Bone marrow (tissue), 2 donors: ENCODE results near the gene LRRC27.
"Not testable (repeated sequence)": the region's sequence is repeated elsewhere in the genome, so short reads cannot be mapped to it uniquely, and the experiment has no call there.

Experiments used
- DNase-seq, 2 donors: peaks; one replicate each; lab custom pipeline; 2025; lab: John Stamatoyannopoulos, UW

Gene LRRC27

GRCh38 chr10:132374612-132375011, 42.6 kb downstream of the LRRC27 start:
- no peak for DNase-seq

DNA sequence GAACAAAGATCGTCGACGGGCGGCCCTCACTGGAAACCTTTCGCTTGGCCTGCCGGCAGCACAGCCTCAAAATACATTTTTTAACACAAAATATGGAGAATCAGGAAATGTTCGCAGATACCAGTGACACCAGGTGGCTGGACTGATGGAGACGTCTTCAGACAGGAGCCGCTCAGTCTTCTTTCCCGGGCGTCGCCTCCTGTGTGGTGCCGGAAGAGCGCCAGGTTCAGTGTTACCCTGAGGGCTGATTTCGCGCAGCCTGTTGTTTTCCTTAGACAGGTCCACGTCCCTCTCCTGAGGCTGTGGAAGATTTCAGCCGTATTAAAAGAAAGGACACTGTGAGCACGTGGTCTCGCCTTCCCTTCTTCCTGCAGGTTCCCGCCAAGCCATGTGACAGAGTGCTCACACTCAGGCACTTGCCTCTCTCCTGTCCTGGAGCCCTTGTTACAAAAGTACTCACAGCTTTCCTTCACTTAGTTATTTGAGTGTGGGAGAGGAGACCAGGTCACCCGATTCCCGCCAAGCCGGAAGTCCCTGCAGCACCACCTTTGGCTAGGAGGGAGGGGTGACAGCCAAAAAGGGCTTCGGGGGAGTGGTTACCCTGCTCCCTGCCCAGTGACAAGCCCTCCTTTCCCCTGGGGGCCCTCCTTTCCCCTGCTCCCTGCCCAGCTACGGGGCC, 43.3 kb downstream of the LRRC27 start:
- DNase-seq: no peak

- no peak for DNase-seq
Measured at GRCh38 chr10:132375795-132376297, 43.9 kb downstream of the LRRC27 start.

DNA sequence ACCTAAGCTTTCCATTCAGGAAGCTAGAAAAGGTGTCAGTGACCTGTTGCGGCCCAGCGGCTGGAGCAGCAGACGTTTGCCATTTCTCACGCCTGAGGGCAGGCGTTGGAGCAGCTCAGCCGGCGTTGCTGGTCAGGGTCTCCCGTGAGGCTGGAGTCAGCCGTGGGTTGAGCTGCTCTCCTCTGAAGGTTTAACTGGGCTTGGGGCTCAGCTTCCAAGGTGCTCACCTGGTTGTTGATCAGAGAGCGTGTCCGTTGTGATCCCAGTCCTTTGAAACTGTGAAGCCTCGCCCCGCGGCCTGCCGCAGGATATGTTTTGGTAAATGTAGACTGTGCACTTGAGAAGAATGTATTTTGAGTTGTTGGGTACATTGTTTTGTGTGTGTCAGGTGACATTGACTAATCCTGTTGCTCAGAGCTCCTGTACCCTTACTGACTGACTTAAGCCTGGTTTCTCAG, 44.4 kb downstream of the LRRC27 start:
- no peak for DNase-seq

DNA sequence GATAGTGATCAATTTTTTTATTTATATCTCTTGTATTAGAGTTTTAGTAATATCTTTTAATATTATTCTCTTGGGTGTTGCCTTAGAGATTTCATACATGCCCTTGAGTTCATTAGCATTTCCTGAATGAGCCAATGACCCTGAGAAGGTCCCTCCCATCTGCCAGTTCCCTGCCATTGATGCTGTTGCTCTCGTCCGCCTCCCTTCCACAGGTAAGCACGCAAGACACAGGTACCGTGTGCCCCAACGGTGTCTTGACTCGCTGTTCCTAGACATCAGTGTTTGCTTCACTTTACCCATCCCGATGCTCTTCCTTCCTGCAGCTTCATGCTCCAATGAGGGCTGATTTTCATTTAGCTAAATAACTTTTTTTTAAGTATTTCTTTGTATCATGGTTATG, 45.3 kb downstream of the LRRC27 start:
- no peak for DNase-seq

GRCh38 chr10:132379026-132379425, 47.0 kb downstream of the LRRC27 start:
- DNase-seq: not testable (repeated sequence)

DNA sequence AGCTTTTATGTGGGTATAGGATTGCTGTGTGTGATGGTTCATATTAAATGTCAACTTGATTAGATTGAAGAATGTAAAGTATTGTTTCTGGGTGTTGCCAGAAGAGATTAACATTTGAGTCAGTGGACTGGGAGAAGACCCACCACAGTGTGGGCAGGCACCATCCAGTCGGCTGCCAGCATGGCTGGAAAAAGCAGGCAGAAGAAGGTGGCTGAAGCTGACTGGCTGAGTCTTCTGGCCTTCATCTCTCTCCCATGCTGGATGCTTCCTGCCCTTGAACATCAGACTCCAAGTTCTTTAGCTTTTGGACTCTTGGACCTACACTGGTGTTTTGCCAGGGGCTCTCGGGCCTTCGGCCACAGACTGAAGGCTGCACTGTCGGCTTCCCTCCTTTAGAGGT, 49.0 kb downstream of the LRRC27 start:
- not testable (repeated sequence) for DNase-seq

DNA sequence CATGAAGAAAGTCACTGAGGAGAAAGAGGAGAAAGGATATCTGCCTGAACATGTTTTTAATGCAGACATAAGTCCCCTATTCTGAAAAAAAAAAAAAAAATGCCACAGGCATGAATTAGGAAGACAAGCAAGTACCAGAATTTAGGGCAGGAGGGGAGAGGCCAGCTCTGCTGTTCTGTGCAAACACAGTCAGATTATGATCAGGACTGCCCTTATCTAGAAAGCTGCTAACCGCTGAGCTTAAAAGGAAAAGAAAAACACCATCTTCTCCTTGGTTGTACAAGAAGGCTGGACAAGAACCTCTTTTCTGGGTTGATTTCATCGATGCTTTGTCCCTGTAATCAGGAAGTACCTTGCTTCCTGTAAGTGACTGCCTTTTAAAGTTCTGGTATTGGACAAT, 49.7 kb downstream of the LRRC27 start:
- no peak for DNase-seq

DNA sequence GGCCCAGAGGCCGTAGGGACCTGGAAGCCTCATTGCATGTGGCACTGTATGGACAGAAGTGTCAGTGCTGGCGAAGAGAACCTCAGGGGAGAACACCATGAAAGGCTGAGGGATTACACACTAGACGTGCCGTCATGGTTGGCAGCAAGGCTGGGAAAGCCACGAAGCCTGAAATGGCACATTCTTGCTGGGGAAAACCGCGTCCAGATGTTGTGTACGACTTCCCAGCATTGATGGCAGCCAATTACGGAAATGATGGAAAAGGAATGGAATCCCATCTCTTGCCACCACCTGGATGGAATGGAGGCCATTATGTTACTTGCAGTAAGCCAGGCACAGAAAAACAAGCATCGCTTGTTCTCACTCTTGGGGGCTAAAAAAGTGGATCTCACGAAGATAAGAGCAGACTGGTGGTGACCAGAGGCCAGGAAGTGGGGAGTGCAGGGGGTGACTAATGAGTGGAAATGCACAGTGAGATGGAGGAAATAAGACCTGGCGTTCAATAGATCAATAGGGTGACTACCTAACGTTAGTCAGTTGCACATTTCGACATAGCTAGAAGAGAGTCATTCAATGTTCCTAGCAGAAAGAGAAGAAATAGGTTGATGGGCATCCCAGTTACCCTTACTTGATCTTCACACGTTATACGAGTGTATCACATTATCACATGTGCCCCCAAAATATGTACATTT, 50.4 kb downstream of the LRRC27 start:
- DNase-seq: no peak

- no peak for DNase-seq
Measured at GRCh38 chr10:132383101-132383500, 51.1 kb downstream of the LRRC27 start.

DNA sequence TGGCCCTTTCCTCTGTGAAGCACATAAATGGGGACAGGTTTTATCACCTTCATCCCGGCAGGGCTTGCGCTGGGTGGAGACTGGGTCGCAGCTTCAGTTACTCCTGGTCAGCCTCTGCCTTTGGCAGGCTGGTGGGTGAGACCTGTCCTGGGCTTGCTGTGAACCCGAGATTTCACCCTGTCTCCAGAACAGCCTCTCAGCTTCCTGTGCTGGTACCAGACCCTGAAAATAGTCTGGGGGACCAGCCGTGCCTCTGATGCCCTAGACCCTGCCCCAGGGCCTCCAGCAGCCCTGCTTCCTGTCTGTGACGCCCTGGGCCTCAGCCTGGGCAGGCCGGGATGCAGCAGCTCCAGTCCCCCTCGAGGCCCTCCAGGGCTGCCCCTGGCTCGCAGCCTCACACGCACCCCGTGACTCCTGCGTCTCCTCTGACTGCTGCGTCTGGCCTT, 51.8 kb downstream of the LRRC27 start:
- no peak for DNase-seq

DNA sequence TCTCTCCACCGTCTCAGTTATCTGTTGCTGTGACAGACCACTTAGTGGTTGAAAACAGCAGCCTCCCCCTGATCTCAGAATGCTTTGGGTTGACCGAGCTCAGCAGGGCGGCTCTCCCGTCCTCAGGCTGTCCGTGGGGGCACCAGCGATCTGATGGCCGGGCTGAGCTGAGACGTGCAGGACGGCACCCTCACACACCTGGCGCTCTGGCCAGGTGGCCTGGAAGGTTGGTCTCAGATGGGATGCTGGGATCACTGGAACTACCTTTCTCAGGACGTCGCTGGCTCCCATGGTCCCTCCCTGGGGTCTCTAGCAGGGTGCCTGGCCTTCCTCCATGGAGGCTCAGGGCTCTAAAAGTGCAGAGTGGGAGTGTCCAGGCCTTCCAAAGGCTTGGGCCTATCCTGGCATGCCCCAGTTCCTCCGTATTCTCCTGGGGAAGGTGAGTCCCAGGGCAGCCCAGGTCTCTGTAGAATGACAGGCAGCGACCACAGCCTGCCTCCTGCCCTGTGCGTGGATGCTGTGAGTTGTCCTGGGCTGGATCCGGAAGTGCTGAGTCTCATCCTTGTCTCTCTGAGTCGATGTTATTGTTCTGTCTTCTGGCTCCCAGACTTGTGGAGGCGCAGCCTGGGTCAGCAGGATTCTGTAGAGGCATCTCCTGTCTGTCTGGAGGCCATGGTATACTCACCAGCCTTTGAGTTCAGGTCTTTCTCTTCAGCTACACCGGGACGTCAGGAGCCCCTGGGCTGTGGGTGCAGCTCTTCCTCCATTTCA, 52.8 kb downstream of the LRRC27 start:
- DNase-seq: no peak

DNA sequence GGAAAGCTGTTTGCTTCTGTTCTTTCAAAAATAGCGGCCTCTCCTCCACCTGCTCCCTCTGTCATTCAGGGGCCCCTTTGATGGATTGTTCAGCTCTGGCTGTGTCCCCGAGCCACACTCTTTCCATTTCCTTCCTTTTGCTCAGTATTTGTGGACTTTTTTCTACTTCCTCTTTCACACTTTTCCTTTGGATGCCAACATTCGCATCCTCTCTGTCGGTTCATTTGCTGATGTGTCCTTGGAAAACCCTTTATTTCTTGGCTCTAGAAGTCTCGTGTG, 53.3 kb downstream of the LRRC27 start:
- DNase-seq: peak in 1 of 2 donors; percentile 32

- DNase-seq: no peak
Measured at GRCh38 chr10:132385721-132386418, 53.9 kb downstream of the LRRC27 start.

DNA sequence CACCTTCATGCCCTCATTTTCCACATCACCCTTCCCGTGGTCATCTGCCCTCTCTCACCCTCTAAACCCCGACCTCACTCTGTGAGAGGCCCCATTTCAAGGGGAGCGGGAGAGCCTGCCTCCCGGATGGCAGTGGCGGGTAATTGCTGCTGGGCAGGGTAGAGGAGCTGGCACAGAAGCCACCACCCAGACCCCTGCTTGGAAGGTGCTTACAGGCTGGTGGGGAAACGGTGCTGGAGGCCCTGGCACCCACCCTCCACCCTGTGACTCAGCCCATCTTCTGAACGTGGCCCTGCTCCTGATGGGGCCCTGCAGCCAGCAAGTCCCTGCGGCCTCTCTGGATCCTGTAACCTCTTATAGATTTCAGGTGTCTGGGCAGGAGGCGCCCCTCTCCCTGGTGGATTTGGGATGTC, 54.4 kb downstream of the LRRC27 start:
- no peak for DNase-seq

GRCh38 chr10:132386896-132387295, 54.9 kb downstream of the LRRC27 start:
- not testable (repeated sequence) for DNase-seq

DNA sequence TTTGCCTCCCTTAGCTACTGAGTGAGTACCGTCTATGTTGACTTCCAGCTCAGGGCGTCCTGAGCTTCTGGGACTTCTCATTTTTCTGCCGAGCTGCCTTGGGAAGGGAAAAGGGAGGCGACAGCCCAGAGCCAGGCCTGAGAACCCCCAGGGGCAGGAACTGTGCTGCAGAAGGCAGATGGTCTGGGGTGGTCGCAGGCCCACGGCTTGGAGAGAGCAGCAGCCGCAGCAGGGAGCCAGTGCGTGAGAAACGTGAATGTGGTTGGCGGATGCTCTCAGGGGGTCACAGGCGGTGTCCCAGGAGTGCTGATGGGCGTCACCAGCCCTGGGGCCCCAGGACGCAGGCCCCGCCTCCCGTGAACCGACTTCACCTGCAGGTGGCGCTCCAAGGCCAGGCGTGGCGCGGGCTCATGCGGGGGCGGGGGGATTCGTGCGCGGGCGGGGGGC, 55.8 kb downstream of the LRRC27 start:
- DNase-seq: peak; percentile 29 to 53

- no peak for DNase-seq
Measured at GRCh38 chr10:132388891-132389432, 57.0 kb downstream of the LRRC27 start.

DNA sequence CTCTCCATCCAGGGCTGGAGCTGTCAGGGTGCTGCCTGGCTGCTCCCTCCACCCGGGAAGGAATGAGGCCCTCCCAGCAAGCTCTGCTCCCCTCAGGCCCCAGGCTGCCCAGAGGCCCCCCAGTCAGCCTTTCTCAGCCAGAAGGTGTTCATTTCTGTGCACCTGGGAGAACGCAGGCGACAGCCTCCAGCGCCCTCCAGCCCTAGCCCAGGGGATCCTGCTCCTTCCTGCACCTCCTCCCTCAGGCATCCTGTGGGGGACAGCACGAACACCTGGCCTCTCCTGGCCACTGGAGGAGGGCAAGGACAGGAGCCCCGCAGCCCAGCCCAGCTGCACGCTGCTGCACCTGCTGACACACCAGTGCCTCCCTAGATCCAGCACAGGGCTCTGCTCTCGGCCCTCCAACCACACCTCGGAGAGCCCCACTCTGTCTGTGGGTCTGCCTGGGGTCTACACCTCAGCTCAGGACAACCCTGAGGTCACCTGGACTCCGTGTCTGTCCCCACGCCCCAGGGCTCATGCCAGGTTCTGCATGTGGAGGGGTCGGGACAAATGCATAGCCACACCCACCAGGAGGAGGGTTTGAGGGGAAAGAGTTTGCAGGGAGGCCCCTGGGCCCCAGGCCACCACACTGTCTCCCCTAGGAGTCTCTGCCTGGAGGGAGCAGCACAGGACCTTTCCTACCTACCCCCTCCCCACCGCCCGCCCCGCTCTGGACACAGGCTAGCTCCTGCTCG, 57.6 kb downstream of the LRRC27 start:
- no peak for DNase-seq

DNA sequence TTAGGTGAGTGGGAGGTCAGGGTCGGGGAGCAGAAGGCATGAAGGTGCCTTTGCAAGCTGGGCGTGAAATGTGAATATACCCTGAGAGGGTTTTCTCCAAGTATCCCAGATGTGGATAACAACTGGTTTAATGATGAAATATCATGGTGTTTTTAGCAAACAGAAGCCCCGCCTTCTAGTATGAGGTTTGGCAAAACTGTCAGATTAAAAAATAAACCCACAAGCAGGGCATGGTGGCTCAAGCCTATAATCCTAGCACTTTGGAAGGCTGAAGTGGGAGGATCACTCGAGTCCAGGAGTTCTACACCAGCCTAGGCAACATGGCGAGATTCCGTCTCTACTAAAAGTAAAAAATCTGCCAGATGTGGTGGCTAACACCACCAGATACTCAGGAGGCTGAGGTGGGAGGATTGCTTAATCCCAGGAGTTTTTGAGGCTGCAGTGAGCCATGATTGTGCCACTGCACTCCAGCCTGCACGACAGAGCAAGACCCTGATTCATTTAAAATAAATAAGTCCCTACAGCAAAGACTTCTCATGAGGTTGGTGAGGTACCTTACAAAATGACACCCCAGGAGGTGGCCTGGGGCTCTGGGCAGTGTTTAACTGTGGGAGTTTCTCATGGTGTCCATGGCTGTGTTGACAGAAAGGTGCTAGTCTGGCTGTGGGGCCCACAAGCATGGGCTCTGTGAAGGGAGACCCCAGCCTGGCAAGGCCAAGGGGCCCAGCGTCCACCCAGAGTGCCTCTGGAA, 58.4 kb downstream of the LRRC27 start:
- DNase-seq: no peak
